GM19035 (cell line): ENCODE measurements around the gene UNC119B.

Experiments used
- ATAC-seq: cut with Tn5 transposase; IDR thresholded peaks from one replicate; pipeline ENCODE4 v1.9.1; 2021; ENCODE audit not compliant: unreplicated experiment

Gene UNC119B

DNA sequence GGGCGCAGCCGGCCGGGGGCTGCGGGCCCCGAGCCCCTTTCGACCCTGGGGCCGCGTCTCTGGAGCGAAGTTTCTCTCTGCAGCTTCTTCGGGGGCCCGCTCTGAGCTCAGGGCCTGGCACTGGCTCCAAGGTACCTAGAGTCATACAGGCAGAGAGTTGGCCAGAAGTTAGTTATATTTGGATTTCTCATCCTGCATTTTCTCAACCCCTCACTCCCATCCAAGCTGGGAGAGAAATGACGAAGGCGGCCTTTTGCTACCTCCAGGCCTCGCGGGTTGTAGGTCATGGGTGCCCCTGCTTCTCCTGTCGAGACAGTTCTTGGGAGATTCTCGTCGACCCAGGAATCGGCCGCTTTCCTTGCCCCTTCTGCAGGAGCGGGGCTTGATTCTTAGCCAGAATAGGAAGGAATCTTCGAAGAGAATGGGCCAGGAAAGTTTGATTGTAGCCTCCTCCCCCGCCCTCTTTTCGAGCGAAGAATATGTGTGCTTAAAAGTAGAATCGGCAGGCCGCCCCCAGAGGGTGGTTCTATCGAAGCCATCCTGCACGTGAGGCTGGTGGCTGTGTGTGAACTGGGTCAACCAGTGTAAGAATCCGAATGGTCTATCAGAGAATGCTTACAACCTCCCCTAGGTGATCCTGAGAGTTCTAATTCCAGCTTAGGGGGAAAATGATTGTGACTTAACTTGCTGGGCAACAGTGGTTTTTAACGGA is 22.5 kb upstream of the UNC119B start:
- no peak for ATAC-seq

DNA sequence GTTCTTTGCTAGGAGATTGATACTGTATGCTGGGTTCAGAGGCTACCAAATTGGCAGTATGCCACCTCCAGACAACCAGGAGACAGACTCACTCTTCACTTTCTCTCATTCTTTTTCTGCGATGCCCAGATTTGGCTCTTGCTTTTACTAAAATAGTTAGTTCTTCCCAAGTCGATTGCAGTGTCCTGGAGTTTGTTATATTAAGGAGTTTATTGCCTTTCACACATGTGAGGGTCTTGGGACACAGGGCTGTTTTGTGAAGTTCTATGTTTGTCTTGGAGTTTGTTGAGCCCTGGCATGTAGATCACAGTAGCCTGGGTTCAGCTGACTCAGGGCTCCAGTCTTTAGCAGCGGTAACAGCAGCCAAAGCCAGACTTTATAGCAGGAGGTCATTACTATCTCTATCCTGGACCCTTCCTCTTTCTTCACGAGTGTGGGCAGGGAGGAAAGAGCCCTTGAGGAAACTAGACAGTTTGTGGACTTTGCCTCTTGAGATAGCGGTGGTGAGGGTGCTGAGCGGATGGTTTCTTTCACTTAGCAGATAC is 21.7 kb upstream of the UNC119B start:
- ATAC-seq: no peak

- no peak for ATAC-seq
These were observed 20.7 kb upstream of the UNC119B start for GRCh38 chr12:120689397-120690082.

DNA sequence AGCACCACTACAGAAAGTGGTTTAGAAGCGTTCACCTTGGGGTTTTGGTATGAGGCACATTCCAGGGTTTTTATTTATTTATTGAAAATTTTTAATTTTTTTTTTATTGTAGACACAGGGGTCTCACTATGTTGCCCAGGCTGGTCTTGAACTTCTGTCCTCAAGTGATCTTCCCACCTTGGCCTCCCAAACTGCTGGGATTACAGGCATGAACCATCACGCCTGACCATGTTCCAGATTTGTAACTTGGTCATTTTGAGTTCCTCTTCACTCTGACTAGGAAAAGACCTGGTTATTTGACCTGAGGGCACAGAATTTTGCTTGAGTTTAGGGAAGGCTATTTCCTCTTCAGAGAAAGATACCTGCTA is 20.2 kb upstream of the UNC119B start:
- ATAC-seq: no peak

GRCh38 chr12:120690978-120691377 is 19.3 kb upstream of the UNC119B start:
- ATAC-seq: no peak

- no peak for ATAC-seq
These were observed 17.7 kb upstream of the UNC119B start for GRCh38 chr12:120692524-120693033.

- no peak for ATAC-seq
These were observed 16.4 kb upstream of the UNC119B start for GRCh38 chr12:120693848-120694247.

- no peak for ATAC-seq
These were observed 13.6 kb upstream of the UNC119B start for GRCh38 chr12:120696626-120697025.

DNA sequence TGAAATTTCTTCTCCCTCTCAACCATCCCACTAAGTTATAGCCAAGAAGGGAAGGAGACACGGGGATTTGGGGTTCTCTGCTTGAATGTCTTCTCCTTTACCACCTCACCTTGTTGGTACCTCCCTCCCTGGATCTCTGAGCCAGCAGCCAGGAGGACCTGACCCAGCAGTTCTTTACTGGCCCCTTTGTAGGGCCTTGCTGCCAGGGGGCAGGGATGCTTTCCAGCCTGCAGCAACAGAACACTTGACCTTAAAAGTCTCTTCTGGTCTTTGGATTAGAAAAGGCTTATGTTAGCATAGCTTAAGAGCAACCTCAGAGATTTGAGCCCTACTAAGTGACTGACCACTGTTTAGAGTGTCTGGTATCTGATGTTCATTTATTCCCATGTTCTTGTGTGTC is 12.9 kb upstream of the UNC119B start:
- no peak for ATAC-seq

- ATAC-seq: no peak
These were observed 11.6 kb upstream of the UNC119B start for GRCh38 chr12:120698665-120699064.

GRCh38 chr12:120699553-120699952 is 10.7 kb upstream of the UNC119B start:
- ATAC-seq: no peak

- ATAC-seq: no peak
These were observed 9.4 kb upstream of the UNC119B start for GRCh38 chr12:120700886-120701285.

DNA sequence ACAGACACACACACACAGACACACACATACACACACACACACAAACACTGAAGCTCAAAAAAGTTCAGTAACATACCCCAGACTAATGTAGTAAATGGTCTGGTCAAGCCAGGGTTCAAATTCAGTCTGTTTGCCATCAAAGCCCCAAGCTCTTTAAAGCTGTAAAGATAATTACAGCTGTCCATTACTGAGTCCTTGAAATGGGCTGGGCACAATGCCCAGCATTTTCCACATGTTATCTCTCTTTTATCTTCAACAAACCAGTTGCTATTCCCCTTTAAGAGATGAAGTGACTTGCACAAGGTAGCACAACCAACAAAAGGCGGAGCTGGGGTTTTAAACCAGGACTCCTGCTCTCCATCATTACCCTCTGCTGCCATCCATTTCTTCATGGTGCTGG is 7.6 kb upstream of the UNC119B start:
- ATAC-seq: no peak

DNA sequence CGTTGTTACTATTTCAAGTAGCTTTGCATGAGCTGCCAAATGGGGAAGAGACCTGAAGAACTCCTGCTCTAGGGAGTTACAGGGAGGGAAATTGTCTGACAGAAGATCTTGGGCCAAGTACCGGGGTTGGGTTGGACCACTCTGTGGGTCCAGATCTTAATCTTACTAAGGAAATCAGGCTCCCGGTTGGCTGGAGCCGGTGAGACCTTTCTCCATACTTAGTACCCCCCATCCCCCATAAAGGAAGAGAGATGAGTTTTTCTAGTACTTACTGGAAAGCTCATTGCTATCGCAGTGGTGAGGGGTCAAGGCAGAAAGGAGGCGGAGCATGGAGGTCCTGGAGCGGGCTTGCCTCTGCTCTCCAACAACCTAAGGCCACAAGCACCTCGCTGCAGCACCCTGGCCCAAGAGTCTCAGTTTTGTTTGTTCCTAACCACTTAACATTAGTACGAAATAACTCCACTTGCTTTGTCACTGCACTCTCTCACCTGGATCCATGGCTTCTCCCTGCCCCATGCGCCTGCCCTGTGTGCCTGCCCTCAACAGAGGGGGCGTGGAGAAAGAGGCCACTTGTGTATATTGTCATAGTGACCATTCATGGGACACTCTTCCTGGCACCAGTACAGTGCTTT is 6.8 kb upstream of the UNC119B start:
- no peak for ATAC-seq

- ATAC-seq: no peak
These were observed 4.6 kb upstream of the UNC119B start for GRCh38 chr12:120705618-120706017.

DNA sequence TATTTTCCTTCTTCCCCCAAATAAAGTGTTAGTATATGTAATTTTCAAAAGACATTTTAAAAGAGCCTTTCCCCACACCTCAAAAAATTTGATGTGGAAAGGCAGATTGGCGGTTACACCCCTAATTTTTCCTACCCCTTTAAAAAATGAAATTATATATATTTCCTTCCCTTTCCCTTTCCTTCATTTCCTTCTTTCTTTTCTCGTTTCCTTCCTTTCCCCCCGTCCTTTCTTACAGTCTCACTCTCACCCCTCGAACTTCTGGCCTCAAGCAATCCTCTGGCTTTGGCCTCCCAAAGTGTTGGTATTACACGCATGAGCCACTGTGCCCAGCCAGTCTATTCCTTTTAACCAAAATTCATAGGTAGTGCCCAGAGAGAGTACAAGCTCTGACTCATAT is 4.2 kb upstream of the UNC119B start:
- ATAC-seq: no peak

DNA sequence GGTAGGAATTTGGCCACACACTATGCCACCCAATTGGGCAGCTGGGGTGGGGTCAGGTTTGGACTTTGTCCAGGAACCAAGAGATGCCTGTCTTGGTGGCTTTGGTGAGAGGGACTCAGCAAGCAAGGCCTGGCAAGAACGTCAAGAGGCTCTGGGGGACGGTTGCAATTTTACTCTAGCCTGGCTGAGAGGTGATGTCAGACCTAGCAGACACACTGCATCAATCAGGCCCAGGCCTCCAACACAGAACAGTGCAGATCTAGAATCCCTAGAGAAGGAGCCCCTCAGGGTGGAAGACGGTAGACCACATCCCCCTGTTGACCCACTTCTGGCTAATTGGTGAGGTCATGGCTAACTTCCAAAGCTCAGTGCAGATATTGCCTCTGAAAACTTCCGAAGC is 1.6 kb upstream of the UNC119B start:
- ATAC-seq: no peak

DNA sequence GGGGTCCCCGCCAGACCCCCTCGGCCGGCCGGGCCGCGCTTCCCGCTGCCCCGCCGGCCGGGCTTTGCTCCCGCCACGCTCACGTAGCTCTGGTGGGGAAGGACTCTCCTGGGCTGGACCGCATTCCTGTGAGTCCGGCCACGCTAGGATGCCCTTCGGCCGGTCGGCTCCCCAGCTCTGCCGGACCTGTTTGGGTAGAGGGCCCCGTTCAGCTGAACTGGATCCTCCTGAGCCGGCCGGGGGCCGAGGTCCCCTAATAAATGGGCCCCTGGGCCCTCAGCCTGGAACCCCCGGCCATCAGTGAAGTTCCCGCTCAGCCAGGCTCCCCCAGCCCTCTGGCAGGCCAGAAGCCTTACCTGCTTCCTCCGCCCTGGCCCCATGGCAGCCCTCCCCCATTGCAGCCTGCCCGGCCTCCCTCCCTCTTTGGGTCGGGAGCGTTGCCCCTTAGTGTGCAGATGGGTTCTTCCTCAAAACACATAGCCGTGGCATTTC is 593 bp downstream of the UNC119B start:
- ATAC-seq: peak; percentile 31

- no peak for ATAC-seq
These were observed 1.2 kb downstream of the UNC119B start for GRCh38 chr12:120711411-120711810.

GRCh38 chr12:120712610-120713009 is 2.4 kb downstream of the UNC119B start:
- no peak for ATAC-seq

GRCh38 chr12:120713861-120714482 is 3.7 kb downstream of the UNC119B start:
- no peak for ATAC-seq
